IPS-NIHi7 (cell line): ENCODE data around the gene TGM3.
"Not testable (repeated sequence)": the region's sequence is repeated elsewhere in the genome, so short reads cannot be mapped to it uniquely, and the experiment has no call there.

ENCODE experiments used
- DNase-seq: peaks from one replicate; pipeline ENCODE4 v3.0.0; 2012; ENCODE audit warnings: mixed read lengths; ENCODE audit errors: extremely low spot score

Gene TGM3, protein sequence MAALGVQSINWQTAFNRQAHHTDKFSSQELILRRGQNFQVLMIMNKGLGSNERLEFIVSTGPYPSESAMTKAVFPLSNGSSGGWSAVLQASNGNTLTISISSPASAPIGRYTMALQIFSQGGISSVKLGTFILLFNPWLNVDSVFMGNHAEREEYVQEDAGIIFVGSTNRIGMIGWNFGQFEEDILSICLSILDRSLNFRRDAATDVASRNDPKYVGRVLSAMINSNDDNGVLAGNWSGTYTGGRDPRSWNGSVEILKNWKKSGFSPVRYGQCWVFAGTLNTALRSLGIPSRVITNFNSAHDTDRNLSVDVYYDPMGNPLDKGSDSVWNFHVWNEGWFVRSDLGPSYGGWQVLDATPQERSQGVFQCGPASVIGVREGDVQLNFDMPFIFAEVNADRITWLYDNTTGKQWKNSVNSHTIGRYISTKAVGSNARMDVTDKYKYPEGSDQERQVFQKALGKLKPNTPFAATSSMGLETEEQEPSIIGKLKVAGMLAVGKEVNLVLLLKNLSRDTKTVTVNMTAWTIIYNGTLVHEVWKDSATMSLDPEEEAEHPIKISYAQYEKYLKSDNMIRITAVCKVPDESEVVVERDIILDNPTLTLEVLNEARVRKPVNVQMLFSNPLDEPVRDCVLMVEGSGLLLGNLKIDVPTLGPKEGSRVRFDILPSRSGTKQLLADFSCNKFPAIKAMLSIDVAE

DNA sequence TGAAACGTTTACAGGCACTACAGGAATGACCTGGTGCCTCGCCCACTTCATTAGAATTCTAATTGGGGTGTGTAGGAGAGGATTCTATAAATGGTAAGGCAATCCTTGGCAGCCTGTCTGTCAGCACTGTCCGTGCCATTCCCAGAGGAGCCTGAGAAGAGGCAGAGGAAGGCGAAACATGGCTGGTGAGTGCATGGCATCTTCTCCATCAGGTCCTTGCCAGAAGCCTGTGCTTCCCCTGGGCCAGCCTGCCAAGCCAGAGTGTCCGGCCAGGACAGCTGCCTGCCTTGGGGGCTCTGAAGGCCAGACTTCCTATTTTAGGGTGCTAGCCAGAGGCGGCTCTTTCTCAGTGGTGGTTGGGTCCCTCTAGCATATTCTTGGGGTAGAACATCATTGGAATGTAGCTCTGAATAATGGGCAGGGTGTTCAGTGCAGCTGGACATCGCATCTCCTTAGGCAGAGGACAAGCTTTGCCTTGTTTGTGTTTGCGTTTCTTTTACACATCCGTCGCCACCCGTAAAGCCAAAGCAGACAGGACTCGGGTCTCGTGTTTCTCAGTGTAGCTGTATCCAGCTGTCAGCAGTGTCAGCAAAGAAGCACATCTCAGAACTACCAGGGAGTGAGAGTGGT is at the start of gene TGM3:
TGM3 (plus strand) TSS at position 116 of the 630 bp plus-strand sequence; CDS start at position 179, 63 bp downstream.
- DNase-seq = no peak

DNA sequence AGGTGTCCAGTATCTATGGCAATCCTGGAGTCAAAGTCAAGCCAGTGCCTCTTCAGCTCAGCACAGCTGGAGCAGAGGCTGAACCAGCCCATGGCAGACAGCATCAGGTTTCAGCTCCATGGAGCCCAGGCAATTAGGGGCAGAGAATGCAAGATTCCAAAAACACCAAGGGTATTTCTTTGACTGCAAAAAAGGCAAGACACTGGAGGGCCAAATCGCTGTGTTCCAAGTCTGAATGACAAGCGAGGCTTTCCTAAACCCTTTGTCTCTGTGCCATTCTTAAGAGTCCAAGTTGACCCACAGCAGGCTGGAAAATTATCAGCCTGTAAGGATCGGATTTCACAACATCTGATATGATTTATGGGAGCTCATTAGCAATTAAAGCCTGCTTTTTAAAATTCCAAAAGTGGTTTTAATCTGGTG is 49.7 kb upstream of the TGM3 start:
- peak; percentile 24 for DNase-seq

DNA sequence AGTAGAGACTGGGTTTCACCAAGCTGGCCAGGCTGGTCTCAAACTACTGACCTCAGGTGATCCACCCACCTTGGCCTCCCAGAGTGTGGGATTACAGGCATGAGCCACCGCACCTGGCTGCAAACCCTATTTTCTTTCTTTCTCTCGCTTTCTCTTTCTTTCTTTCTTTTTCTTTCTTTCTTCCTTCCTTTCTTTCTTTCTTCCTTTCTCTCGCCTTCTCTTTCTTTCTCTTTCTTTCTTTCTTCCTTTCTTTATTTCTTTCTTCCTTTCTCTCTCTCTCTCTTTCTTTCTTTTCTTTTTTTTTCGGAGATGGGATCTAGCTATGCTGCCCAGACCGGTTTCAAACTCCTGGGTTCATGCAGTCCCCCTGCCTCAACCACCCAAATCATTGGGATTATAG is 47.0 kb upstream of the TGM3 start:
- no peak for DNase-seq

DNA sequence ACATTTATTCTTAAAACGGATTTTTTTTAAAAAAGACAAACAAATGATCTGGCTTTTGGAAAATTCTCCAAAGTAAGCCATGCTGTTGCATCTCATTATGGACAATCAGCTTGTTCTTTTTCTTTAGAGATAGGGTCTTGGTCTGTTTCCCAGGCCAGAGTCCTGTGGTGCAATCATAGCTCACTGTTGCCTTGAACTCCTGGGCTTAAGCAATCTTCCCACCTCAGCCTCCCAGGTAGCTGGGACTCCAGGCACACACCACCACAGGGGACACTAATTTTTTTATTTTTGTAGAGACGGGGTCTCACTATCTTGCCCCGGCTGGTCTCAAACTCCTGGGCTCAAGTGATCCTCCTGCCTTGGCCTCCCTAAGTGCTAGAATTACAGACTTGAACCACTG is 45.9 kb upstream of the TGM3 start:
- no peak for DNase-seq

DNA sequence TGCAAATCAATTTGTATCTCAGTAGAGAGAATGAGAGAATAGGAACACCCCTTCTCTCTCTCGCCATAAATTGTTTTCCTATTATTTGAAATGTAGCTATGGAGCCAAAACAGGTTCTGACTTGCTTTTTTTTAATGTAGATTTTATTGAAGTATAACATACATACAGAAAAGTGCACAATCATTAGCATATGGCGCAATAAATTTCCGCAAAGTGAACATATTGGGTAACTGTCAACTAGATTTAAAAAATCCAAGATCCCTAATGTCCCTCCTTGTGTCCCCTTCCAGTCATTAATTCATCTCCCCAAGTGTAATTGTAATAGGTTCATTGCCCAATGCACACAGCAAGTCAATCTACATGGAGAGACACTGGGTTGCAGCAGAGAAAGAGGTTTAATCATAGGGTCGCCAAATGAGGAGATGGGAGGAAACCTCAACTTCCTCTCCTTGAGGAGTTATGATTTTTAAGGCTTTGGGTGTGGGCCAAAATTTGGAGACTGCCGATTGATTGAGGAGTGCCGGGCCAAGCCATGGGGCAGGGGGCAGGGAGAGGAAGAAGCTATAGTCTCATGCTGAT is 43.3 kb upstream of the TGM3 start:
- no peak for DNase-seq

DNA sequence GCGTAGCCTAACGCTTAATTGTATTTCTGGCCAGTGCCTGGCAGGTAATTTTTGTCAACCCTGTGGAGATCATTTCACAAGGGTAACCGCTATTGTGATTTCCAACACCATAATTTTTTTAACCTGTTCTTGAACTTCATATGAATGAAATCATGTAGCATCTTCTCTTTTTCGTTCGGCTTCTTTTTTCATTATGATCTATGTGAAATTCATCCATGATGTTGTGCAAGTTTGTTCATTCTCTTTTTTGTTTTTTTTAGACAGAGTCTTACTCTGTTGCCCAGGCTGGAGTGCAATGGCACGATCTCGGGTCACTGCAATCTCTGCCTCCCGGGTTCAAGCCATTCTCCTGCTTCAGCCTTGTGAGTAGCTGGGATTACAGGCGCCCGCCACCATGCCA is 42.5 kb upstream of the TGM3 start:
- DNase-seq = no peak

DNA sequence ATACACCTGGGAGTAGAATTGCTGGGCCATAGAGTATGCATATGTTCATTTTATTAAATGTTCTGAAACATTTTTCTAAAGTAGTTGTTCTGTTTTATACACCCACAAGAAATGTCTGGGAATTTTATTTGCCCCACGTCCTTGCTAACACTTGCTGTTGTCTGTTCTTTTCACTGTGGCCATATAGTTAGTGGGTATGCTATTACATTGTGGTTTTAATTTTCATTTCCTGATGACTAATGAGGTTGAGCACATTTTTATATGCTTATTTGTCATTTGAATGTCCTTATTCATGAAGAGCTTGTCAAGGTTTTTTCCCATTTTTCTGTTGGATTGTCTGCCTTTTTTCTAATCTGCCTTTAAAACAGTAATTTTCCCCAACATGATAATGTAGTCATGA is 41.5 kb upstream of the TGM3 start:
- DNase-seq = no peak

DNA sequence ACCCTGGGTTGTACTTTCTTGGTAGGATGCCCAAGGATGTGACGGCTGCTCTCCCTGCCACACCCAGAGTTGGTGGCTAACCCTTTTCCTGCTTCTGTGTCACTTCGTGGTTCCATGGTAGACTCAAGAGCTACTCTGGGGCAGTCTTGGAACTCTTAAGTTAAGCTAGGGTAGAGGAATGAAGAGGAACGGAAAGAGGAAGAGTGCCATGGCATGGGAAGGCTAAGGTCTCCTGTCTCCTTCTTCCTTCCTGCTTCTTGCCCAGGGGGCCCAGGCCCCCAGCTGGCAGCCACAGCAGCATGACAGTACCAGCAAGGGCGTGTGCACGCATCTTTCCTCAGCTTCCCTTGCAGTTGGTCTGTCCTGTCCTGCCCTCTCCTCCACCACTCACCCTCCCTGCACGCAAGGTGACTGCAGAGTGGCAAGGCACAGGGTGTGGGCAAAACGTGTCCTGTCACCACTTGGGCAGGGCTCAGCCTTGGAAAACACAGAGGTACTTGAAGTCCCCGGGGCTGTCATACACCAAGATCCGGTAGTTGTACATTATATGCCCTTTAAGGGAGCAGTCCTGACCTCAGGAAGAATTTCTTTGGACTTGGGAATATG is 39.8 kb upstream of the TGM3 start:
- no peak for DNase-seq

DNA sequence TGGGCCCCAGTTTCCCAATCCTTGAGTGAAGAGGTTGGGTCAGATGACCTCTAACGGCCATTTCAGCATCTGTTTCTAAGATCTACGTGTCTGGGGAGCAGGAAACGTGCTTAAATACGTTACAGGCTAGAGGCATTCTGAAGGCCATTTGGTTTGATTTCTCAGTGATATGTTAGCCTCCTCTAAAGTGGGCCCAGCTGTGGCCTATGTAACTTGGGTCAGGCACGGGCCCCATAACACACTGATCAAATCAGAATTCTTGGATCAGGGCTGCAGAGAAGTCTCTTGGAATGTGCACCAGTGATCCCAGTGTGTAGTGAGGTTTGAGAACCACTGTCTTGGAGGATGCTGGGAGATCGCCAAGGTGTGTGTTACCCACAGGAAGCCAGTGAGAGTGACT is 36.1 kb upstream of the TGM3 start:
- DNase-seq = no peak

DNA sequence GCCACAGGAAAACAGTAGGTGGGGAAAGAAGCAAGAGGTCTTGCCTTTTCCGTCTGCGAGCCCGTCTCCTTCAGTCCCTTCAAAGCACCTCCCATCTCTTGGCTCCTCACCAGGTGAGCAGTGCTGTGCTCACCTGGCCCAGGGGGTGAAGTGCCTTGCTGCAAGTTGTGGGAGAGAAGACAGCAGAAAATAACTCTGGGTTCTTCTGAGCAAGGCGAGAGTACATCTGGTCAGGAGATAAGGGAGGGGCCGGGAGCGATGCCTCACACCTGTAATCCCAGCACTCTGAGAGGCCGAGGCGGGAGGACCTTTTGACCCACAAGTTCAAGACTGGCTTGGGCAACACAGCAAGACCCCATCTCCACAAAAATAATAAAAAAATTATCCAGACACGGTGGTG is 35.6 kb upstream of the TGM3 start:
- DNase-seq = no peak

DNA sequence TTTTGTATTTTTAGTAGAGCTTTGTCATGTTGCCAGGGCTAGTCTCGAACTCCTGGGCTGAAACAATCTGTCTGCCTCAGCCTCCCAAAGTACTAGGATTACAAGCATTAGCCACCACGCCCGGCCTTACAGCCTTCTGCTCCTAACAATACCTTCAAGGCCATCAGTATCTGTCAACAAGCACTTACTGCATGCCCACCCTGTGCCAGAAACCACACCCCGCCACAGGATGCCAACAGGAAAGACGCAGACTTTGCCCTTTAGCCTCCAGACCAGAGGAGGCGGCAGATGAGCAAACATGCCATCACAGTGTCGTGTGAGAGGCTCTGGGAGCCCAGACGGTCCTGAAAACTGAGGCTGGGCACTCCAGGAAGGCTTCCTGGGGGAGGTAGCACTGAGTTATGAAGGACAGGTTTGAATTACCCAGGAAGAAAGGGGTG is 34.7 kb upstream of the TGM3 start:
- DNase-seq = no peak

DNA sequence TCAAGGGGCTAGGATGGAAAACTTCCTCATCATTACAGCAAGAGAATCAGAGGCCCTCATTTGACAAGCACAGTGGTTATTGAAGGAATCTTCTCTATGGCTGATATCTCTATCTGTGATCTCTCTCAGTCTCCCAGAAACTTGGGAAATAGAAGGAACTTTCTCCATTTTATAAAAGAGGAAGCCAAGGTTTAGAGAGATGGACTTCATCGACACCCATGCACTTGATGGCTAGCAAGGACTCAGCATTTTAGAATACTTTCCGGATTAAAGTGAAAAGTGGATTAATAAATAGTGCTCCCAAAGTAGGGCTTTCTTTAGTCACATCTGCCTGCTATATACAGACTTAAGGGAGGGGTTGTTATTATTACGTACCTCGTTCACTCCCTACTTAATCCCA is 34.2 kb upstream of the TGM3 start:
- no peak for DNase-seq

DNA sequence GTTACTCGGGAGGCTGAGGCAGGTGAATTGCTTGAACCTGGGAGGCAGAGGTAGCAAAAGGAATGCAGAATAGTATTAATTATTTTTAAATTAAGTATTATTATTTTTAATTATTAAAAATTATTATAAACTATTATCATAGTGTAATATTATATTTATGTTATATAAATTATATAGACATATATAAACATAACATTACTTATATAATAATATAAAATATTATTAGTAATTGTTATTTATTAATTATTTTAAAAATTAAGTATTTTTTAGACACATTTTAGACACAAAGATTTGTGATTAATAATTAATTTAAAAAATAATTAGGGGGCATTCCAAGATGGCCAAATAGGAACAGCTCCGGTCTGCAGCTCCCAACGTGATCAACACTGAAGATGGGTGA is 31.7 kb upstream of the TGM3 start:
- DNase-seq = no peak

DNA sequence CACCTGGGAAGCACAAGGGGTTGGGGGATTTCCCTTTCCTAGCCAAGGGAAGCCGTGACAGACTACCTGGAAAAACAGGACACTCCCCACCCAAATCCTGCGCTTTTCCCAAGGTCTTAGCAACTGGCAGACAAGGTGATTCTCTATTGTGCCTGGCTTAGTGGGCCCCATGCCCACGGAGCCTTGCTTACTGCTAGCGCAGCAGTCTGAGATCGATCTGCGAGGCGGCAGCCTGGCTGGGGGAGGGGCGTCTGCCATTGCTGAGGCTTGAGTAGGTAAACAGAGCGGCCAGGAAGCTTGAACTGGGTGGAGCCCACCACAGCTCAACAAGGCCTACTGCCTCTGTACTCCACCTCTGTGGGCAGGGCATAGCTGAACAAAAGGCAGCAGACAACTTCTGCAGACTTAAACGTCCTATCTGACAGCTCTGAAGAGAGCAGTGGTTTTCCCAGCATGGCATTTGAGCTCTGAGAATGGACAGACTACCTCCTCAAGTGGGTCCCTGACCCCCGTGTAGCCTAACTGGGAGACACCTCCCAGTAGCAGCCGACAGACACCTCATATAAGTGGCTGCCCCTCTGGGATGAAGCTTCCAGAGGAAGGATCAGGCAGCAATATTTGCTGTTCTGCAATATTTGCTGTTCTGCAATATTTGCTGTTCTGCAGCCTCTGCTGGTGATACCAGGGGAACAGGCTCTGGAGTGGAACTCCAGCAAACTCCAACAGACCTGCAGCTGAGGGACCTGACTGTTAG is 31.0 kb upstream of the TGM3 start:
- DNase-seq = not testable (repeated sequence)

DNA sequence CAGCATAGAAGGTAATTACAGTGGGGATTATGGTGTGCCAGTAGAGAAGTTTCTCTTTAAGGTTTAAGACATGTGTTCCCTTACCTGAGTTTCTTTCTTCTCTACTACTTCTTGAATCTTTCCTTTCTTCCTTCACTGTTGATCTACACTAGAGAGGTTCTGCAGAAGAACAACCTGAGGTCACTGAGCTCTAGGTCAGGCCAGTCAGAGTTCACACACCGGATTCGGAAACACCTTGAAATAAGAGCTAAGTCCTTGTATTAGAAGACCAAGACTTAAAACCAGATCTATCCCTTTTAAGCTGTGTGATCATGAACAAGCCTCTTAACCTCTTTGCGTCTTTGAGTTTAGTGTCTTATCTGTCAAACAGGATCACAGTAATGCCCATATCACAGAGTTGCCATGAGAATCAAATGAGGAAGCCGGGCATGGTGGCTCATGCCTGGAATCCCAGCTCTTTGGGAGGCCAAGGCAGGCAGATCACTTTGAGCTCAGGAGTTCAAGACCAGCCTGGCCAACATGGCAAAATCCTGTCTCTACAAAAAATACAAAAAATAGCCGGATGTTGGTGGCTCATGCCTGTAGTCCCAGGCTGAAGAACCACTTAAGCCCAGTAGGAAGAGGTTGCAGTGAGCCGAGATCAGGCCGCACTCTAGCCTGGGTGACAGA is 22.0 kb upstream of the TGM3 start:
- DNase-seq = no peak

DNA sequence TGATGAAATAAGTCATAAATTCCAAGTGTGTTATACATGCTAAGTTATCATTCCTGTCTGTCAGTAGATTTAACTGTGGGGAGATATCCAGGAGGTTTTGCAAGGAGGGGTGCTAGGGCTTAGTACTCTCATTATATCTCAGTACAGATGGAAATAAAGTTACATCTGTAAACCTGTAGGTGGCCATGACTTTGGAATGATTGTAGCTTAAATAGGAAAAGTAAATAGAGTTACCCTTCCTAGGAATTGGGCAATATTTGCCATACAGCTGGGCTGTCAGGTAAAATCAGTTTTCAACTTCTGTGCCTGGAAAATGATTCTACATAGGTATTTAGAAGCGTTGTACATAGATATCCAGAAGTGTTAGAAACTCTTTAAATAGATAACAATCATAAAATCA is 19.8 kb upstream of the TGM3 start:
- DNase-seq = no peak

DNA sequence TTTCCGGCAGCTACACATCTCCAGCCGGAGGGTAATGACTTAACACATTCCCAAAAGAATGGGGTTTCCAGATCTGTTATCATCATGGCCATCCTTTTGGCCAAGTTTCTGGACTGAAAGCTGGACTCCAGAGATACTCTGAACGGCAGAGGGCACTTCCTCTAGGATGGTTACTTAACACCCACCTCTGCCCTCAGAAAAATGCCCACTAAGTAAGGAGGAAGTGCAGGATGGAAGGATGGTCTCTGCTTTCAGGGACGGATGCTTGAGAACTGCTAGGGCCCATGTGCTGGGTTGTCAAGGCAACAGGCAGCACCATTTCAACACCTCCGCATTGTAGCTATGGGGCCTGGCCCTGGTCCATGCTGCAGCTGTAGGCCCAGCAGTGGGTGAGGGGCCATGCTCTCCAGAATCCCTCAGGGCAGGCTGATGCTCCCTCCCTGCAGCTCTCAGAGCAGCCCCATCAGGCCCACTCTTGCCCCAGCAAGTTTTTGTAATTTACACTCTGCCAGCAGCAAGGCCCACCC is 16.5 kb upstream of the TGM3 start:
- no peak for DNase-seq

DNA sequence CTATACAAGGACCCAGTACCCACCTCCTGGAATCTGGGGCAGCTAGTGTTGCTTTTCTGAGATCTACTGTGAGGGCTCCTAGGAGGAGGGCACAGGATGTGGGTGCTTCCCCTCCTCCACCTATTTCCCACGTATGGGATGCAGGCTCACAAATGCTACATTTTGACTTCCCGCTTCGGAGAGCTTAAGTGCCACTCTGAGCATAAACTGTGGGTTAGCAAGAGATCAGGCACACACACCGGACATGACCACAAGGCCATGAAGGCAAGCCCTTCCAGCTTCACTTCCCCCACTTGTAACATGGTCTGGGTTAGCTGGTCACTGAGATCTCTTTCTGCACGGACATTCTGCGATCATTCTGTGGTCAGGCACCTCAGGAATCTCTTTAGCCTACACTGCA is 15.7 kb upstream of the TGM3 start:
- DNase-seq = no peak

DNA sequence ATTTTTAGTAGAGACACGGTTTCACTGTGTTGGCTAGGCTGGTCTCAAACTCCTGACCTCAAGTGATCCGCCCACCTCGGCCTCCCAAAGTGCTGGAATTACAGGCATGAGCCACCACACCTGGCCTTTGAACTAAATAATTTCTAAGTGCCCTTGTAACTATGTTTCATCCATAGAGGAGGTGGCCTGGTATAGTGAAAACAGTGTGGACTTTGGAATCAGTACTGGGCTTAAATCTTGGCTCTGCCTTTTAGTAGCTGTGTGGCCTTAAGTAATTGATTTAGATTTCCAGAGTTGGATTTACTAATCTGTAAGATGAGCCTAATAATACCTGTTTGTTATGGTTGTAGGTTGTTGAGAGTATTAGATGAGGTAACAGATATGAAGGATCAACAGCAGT is 14.2 kb upstream of the TGM3 start:
- no peak for DNase-seq

DNA sequence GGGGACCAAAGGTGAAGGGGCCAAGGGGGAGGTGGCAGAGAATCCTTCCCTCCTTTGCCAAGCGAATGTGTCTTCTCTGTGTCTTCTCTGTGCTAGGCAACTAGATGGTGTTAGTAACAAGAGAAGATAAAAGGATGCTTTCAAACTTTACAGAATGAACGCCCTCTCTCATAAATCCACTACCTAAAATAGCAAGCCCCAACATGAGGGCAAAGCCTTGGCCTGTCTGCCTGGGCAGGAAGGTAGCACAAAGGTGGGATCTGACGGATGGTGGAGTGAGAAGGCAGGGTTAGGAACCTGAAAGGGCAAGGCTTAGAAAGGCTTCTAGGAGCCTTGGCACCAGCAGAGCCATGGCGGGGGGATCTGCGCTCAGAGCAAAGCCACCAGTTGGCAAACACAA is 13.6 kb upstream of the TGM3 start:
- DNase-seq = no peak
